Measurements from ENCODE around the gene AKAP13.

Gene AKAP13

GRCh38 chr15:85770096-85771041, 390.0 kb downstream of the AKAP13 start:
- TF ChIP-seq NFRKB (IDR thresholded peaks at IDR 0.05) (no peak), HDGF (IDR thresholded peaks at IDR 0.05; ENCODE audit: borderline replicate concordance) (no peak), BHLHE40 (IDR thresholded peaks at IDR 0.05; ENCODE audit: borderline replicate concordance) (no peak), SUZ12 (IDR thresholded peaks at IDR 0.05) (no peak), FOXA1 (IDR thresholded peaks at IDR 0.05) (no peak), FOXM1 (IDR thresholded peaks at IDR 0.05; ENCODE audit: borderline replicate concordance) (no peak), L3MBTL2 (conservative IDR thresholded peaks at IDR 0.05) (no peak), SP1 (IDR thresholded peaks at IDR 0.05) (no peak), CTBP1 (IDR thresholded peaks at IDR 0.05; ENCODE audit: borderline replicate concordance) (no peak), FOXK2 (IDR thresholded peaks at IDR 0.05) (no peak), ELF4 (IDR thresholded peaks at IDR 0.05) (no peak), PKNOX1 (IDR thresholded peaks at IDR 0.05) (no peak), ARNT (IDR thresholded peaks at IDR 0.05) (no peak), TARDBP (IDR thresholded peaks at IDR 0.05) (no peak), LEF1 (IDR thresholded peaks at IDR 0.05; ENCODE audit: borderline replicate concordance) (no peak), ZNF384 (IDR thresholded peaks at IDR 0.05) (no peak)
- CTCF ChIA-PET, result interaction anchor here (0.9 kb wide), 1 partner anchor 11 kb away, joined by 3 read pairs; no protein-coding TSS in a partner anchor
- DNase-seq (ENCODE audit: extremely low spot score), result no peak
- POLR2A ChIA-PET, result no interaction called here

- TF ChIP-seq BHLHE40 (IDR thresholded peaks at IDR 0.05; ENCODE audit: borderline replicate concordance) (no peak), SUZ12 (IDR thresholded peaks at IDR 0.05) (no peak), ELF4 (IDR thresholded peaks at IDR 0.05) (no peak), TARDBP (IDR thresholded peaks at IDR 0.05) (no peak), SP1 (IDR thresholded peaks at IDR 0.05) (no peak), HDGF (IDR thresholded peaks at IDR 0.05; ENCODE audit: borderline replicate concordance) (no peak), PKNOX1 (IDR thresholded peaks at IDR 0.05) (no peak), FOXA1 (IDR thresholded peaks at IDR 0.05) (no peak), LEF1 (IDR thresholded peaks at IDR 0.05; ENCODE audit: borderline replicate concordance) (no peak), ARNT (IDR thresholded peaks at IDR 0.05) (no peak)
- no peak for DNase-seq (ENCODE audit: extremely low spot score)
- CTCF ChIA-PET, result interaction anchor here (0.7 to 0.9 kb wide), 2 partner anchors 12 to 15 kb away, joined by 3 to 7 read pairs; no protein-coding TSS in a partner anchor
- POLR2A ChIA-PET, result no interaction called here
Observed at GRCh38 chr15:85771271-85771670, 390.9 kb downstream of the AKAP13 start.

GRCh38 chr15:85771781-85772445, 391.5 kb downstream of the AKAP13 start:
- CTCF ChIA-PET, result interaction anchor here (0.7 kb wide), 1 partner anchor 14 kb away, joined by 7 read pairs; no protein-coding TSS in a partner anchor
- TF ChIP-seq SUZ12 (IDR thresholded peaks at IDR 0.05) (no peak), CTBP1 (IDR thresholded peaks at IDR 0.05; ENCODE audit: borderline replicate concordance) (no peak), HDGF (IDR thresholded peaks at IDR 0.05; ENCODE audit: borderline replicate concordance) (no peak), ARNT (IDR thresholded peaks at IDR 0.05) (no peak), ELF4 (IDR thresholded peaks at IDR 0.05) (no peak), FOXA1 (IDR thresholded peaks at IDR 0.05) (no peak), PKNOX1 (IDR thresholded peaks at IDR 0.05) (no peak), ZNF384 (IDR thresholded peaks at IDR 0.05) (no peak), SP1 (IDR thresholded peaks at IDR 0.05) (no peak), L3MBTL2 (conservative IDR thresholded peaks at IDR 0.05) (no peak), TARDBP (IDR thresholded peaks at IDR 0.05) (no peak), LEF1 (IDR thresholded peaks at IDR 0.05; ENCODE audit: borderline replicate concordance) (no peak), BHLHE40 (IDR thresholded peaks at IDR 0.05; ENCODE audit: borderline replicate concordance) (no peak), FOXK2 (IDR thresholded peaks at IDR 0.05) (no peak), NFRKB (IDR thresholded peaks at IDR 0.05) (no peak), FOXM1 (IDR thresholded peaks at IDR 0.05; ENCODE audit: borderline replicate concordance) (no peak)
- POLR2A ChIA-PET, result no interaction called here
- no peak for DNase-seq (ENCODE audit: extremely low spot score)

- TF ChIP-seq ELF4 (IDR thresholded peaks at IDR 0.05), result no peak
- TF ChIP-seq NFRKB (IDR thresholded peaks at IDR 0.05), result no peak
- TF ChIP-seq SP1 (IDR thresholded peaks at IDR 0.05), result no peak
- no peak for TF ChIP-seq FOXM1 (IDR thresholded peaks at IDR 0.05; ENCODE audit: borderline replicate concordance)
- no peak for TF ChIP-seq ZNF384 (IDR thresholded peaks at IDR 0.05)
- TF ChIP-seq PKNOX1 (IDR thresholded peaks at IDR 0.05), result no peak
- no peak for TF ChIP-seq ARNT (IDR thresholded peaks at IDR 0.05)
- no peak for TF ChIP-seq HDGF (IDR thresholded peaks at IDR 0.05; ENCODE audit: borderline replicate concordance)
- TF ChIP-seq LEF1 (IDR thresholded peaks at IDR 0.05; ENCODE audit: borderline replicate concordance), result no peak
- no peak for TF ChIP-seq FOXA1 (IDR thresholded peaks at IDR 0.05)
- no peak for TF ChIP-seq TARDBP (IDR thresholded peaks at IDR 0.05)
- no peak for TF ChIP-seq L3MBTL2 (conservative IDR thresholded peaks at IDR 0.05)
- no peak for TF ChIP-seq FOXK2 (IDR thresholded peaks at IDR 0.05)
- no peak for TF ChIP-seq BHLHE40 (IDR thresholded peaks at IDR 0.05; ENCODE audit: borderline replicate concordance)
- TF ChIP-seq SUZ12 (IDR thresholded peaks at IDR 0.05), result no peak
- TF ChIP-seq CTBP1 (IDR thresholded peaks at IDR 0.05; ENCODE audit: borderline replicate concordance), result no peak
- CTCF ChIA-PET, result interaction anchor here (0.6 kb wide), 1 partner anchor 441 kb away, joined by 3 read pairs; no protein-coding TSS in a partner anchor
- POLR2A ChIA-PET, result no interaction called here
- no peak for DNase-seq (ENCODE audit: extremely low spot score)
Observed at GRCh38 chr15:85772668-85773067, 392.3 kb downstream of the AKAP13 start.

Data from HEK293T (cell line).